HCT116 (cell line): ENCODE results near the gene RNU7-1. TPM values are rescaled to one million over a fixed set of nuclear protein-coding genes. Genes with fewer than 3 reads are reported as not detected.
A peak's percentile ranks its signal among the peaks of the same experiment; 100 is the strongest.

Experiments used
- ATAC-seq: fragments of 200-7000 bp; cut with Tn5 transposase; 2 replicates; pipeline ENCODE4 v1.9.1; 2020; ENCODE audit warnings: mild to moderate bottlenecking, moderate library complexity
- BruUV-seq: library from RNA; stranded (reverse); fragments of 400-500 nt; replicated peaks from 2 replicates; lab custom pipeline; 2021; lab: Mats Ljungman, UMichigan
- CTCF ChIA-PET: fragments of 300-600 bp; sonication (Branson Sonifier 250); formaldehyde crosslinking; loops from one replicate; lab custom pipeline; 2021; ENCODE audit warnings: antibody characterized with exemption; lab: Charles Lee
- POLR2A ChIA-PET: fragments of 300-600, 350-600 bp; sonication (Branson Sonifier 250); formaldehyde crosslinking; loops from one replicate; lab custom pipeline; 2021; ENCODE audit warnings: antibody characterized with exemption; lab: Charles Lee
- RAD21 ChIA-PET, 2 experiments: fragments of 300-600 bp; sonication (Branson Sonifier 250); formaldehyde crosslinking; loops; one replicate each; lab custom pipeline; 2023; ENCODE audit warnings: low total read pairs in 2 of 2; ENCODE audit not compliant: uncharacterized antibody in 2 of 2, unreplicated experiment in 2 of 2, low non-redundant PET in 1 of 2; lab: Charles Lee
- DNase-seq: peaks from one replicate; pipeline ENCODE4 v3.0.0-alpha.2; 2010; ENCODE audit warnings: low read depth, low spot score
- H2AFZ ChIP-seq: fragments of 200-600 bp; shearing (Covaris generic), sonication (generic); 2 replicates; pipeline ENCODE4 v1.6.1; 2017; ENCODE audit warnings: low read depth, mixed run types, mixed read lengths, antibody characterized with exemption, low read length; ENCODE audit not compliant: poor library complexity, severe bottlenecking
- H3K27ac ChIP-seq: 2 replicates; pipeline ENCODE4 v1.5.1; 2012; ENCODE audit warnings: low read depth, low read length
- H3K27me3 ChIP-seq: fragments of 200-600 bp; sonication (generic); 2 replicates; pipeline ENCODE4 v1.6.1; 2016; ENCODE audit warnings: mixed run types, low read length, mixed read lengths; ENCODE audit not compliant: insufficient read depth
- H3K36me3 ChIP-seq, 2 experiments: fragments of 200-500 bp in 1 of 2; fragments of 200-600 bp in 1 of 2; sonication (Bioruptor generic) in 1 of 2; sonication (generic) in 1 of 2; 2 replicates each; pipeline versions ENCODE4 v1.5.1 to v1.6.1; 2014 to 2016; ENCODE audit warnings: low read length in 2 of 2, inconsistent platforms in 1 of 2, mixed read lengths in 1 of 2, mixed run types in 1 of 2; ENCODE audit not compliant: insufficient read depth in 2 of 2, control insufficient read depth in 1 of 2
- H3K4me1 ChIP-seq, 2 experiments: fragments of 200-600 bp in 1 of 2; sonication (generic) in 1 of 2; 2 replicates each; pipeline versions ENCODE4 v1.5.1 to v1.6.1; 2012 to 2017; ENCODE audit warnings: low read length in 2 of 2, inconsistent platforms in 1 of 2, mild to moderate bottlenecking in 1 of 2, mixed read lengths in 1 of 2, mixed run types in 1 of 2, moderate library complexity in 1 of 2; ENCODE audit not compliant: insufficient read depth in 2 of 2, control insufficient read depth in 1 of 2
- H3K4me2 ChIP-seq: fragments of 200-600 bp; sonication (generic); 2 replicates; pipeline ENCODE4 v1.6.1; 2017; ENCODE audit warnings: mixed run types, low read length, mixed read lengths
- H3K4me3 ChIP-seq, 2 experiments: fragments of 200-600 bp in 1 of 2; sonication (generic) in 1 of 2; replicated peaks in 1 of 2; 2 replicates each; pipeline ENCODE4 v1.5.1; 2011 to 2016; ENCODE audit warnings: low read length in 2 of 2, control low read depth in 1 of 2, low read depth in 1 of 2, mild to moderate bottlenecking in 1 of 2, mixed read lengths in 1 of 2, mixed run types in 1 of 2
- H3K79me2 ChIP-seq: fragments of 200-600 bp; sonication (generic); 2 replicates; pipeline ENCODE4 v1.6.1; 2017; ENCODE audit warnings: mild to moderate bottlenecking, mixed run types, low read length, moderate library complexity, mixed read lengths; ENCODE audit not compliant: insufficient read depth
- H3K9ac ChIP-seq: fragments of 200-600 bp; sonication (generic); 2 replicates; pipeline ENCODE4 v1.6.1; 2016; ENCODE audit warnings: low read length, mixed read lengths
- H3K9me2 ChIP-seq: fragments of 200-600 bp; sonication (generic), shearing (Covaris generic); 2 replicates; pipeline ENCODE4 v1.6.1; 2017; ENCODE audit warnings: mixed run types, mild to moderate bottlenecking, moderate library complexity; ENCODE audit not compliant: insufficient read depth
- H3K9me3 ChIP-seq, 2 experiments: fragments of 200-500 bp in 1 of 2; fragments of 200-600 bp in 1 of 2; sonication (Bioruptor generic) in 1 of 2; sonication (generic) in 1 of 2; 2 replicates each; pipeline ENCODE4 v1.6.1; 2014 to 2017; ENCODE audit warnings: low read length in 2 of 2, mixed read lengths in 2 of 2, inconsistent platforms in 1 of 2, low read depth in 1 of 2, mild to moderate bottlenecking in 1 of 2, mixed run types in 1 of 2, moderate library complexity in 1 of 2; ENCODE audit not compliant: control insufficient read depth in 1 of 2, insufficient read depth in 1 of 2
- H4K20me1 ChIP-seq: fragments of 200-600 bp; sonication (generic), shearing (Covaris generic); 2 replicates; pipeline ENCODE4 v1.6.1; 2017; ENCODE audit warnings: mixed run types, mild to moderate bottlenecking, moderate library complexity; ENCODE audit not compliant: insufficient read depth
- ATF3 ChIP-seq: IDR thresholded peaks from 2 replicates; pipeline ENCODE4 v1.6.1; 2012
- CBX3 ChIP-seq: IDR thresholded peaks from 2 replicates; pipeline ENCODE4 v1.6.1; 2012; ENCODE audit warnings: low read depth
- CTCF ChIP-seq, 3 experiments: fragments of 200-600 bp in 1 of 3; sonication (generic) in 1 of 3; IDR thresholded peaks in 2 of 3; conservative IDR thresholded peaks in 1 of 3; 2 replicates each; pipeline ENCODE4 v1.5.1; 2012 to 2017; ENCODE audit warnings: low read depth in 2 of 3, low read length in 2 of 3, antibody characterized with exemption in 1 of 3, borderline replicate concordance in 1 of 3, control low read depth in 1 of 3, mild to moderate bottlenecking in 1 of 3, mixed read lengths in 1 of 3, mixed run types in 1 of 3, moderate library complexity in 1 of 3; ENCODE audit not compliant: insufficient read depth in 1 of 3
- EGR1 ChIP-seq: IDR thresholded peaks from 2 replicates; pipeline ENCODE4 v1.6.1; 2012; ENCODE audit warnings: low read depth
- ELF1 ChIP-seq: IDR thresholded peaks from 2 replicates; pipeline ENCODE4 v1.6.1; 2012; ENCODE audit warnings: low read depth, borderline replicate concordance
- EZH2phosphoT487 ChIP-seq: fragments of 200-600 bp; IDR thresholded peaks from 2 replicates; pipeline ENCODE4 v1.6.1; 2018; ENCODE audit warnings: antibody characterized with exemption, borderline replicate concordance
- FOSL1 ChIP-seq: IDR thresholded peaks from 2 replicates; pipeline ENCODE4 v1.6.1; 2012; ENCODE audit warnings: low read depth
- JUND ChIP-seq: IDR thresholded peaks from 2 replicates; pipeline ENCODE4 v1.6.1; 2012
- POLR2A ChIP-seq: IDR thresholded peaks from 2 replicates; pipeline ENCODE4 v1.7.0; 2011; ENCODE audit warnings: borderline replicate concordance; ENCODE audit not compliant: insufficient read depth, insufficient read length; ENCODE audit errors: extremely low read depth
- POLR2AphosphoS5 ChIP-seq: IDR thresholded peaks from 2 replicates; pipeline ENCODE4 v1.6.1; 2011; ENCODE audit warnings: mild to moderate bottlenecking, low read depth, low read length, moderate library complexity
- RAD21 ChIP-seq: IDR thresholded peaks from 2 replicates; pipeline ENCODE4 v1.6.1; 2012; ENCODE audit warnings: low read depth, mild to moderate bottlenecking
- REST ChIP-seq: IDR thresholded peaks from 2 replicates; pipeline ENCODE4 v1.6.1; 2012; ENCODE audit warnings: low read depth
- SIN3A ChIP-seq: IDR thresholded peaks from 2 replicates; pipeline ENCODE4 v1.6.1; 2012; ENCODE audit warnings: low read depth
- SRF ChIP-seq: IDR thresholded peaks from 2 replicates; pipeline ENCODE4 v1.6.1; 2012; ENCODE audit warnings: low read depth
- YY1 ChIP-seq: IDR thresholded peaks from 2 replicates; pipeline ENCODE4 v1.6.1; 2011; ENCODE audit warnings: low read length, low read depth, moderate library complexity, mild to moderate bottlenecking; ENCODE audit not compliant: insufficient replicate concordance; ENCODE audit errors: extremely low read depth
- ZBTB33 ChIP-seq: IDR thresholded peaks from 2 replicates; pipeline ENCODE4 v1.6.1; 2011; ENCODE audit warnings: mild to moderate bottlenecking, low read length, moderate library complexity; ENCODE audit not compliant: insufficient replicate concordance; ENCODE audit errors: extremely low read depth
- ZNF274 ChIP-seq: fragments of 200-500 bp; sonication (Bioruptor generic); IDR thresholded peaks from 2 replicates; pipeline ENCODE4 v1.6.1; 2014; ENCODE audit warnings: mild to moderate bottlenecking, low read depth, low read length, inconsistent platforms
- intact Hi-C: fragments of 100-400 bp; cut with micrococcal nuclease; formaldehyde crosslinking; loops from 2 replicates; pipeline ENCODE4 v1.10.0; 2022
- total RNA-seq: library from RNA; stranded (reverse); gene quantifications from one replicate; pipeline ENCODE4 v1.2.1, GENCODE V29; 2021; ENCODE audit not compliant: unreplicated experiment

RNU7-1 gene
- total RNA-seq, 1 experiment from 2014 or later, result not detected

GRCh38 chr12:6959805-6960592 is 16.4 kb downstream of the RNU7-1 start:
- Histone ChIP-seq H3K27me3 (no peaks in the 10 kb centered on the region), H2AFZ (no peak overlapping the region), H4K20me1 (no peaks in the 10 kb centered on the region), H3K9ac (peak overlapping the region; percentile 100), H3K9me2 (no peaks in the 10 kb centered on the region), H3K4me3 (no peak overlapping the region), H3K27ac (peak overlapping the region; percentile 97), H3K36me3 (no peaks in the 10 kb centered on the region; a peak in 1 of 4 replicates), H3K79me2 (peaks cover 21% of the 10 kb centered on the region), H3K4me2 (0 out of 2 replicates have a peak overlapping the region, but pooled peaks have one; percentile 87), H3K4me1 (peaks cover 20 to 40% of the 10 kb centered on the region in 2 experiments), H3K9me3 (no peaks in the 10 kb centered on the region)
- ATAC-seq (no peak), DNase-seq (no peak)
- ChIA-PET POLR2A (interaction anchor here (1.7 to 9.9 kb wide), 2 partner anchors 13 to 58 kb away, joined by 4 to 269 read pairs; partner anchors contain the start of genes C12orf57, LPCAT3 and RNU7-1), RAD21 (interaction anchor here in 1 of 2 experiments (4.0 kb wide), 1 partner anchor 14 kb away, joined by 22 read pairs; no protein-coding TSS in a partner anchor), CTCF (interaction anchor here (2.7 to 6.0 kb wide), 3 partner anchors 14 to 88 kb away, joined by 11 to 101 read pairs (median 18); partner anchors contain the start of genes C12orf57, RNU7-1 and SPSB2)
- BruUV-seq, result no TSS peak
- TF ChIP-seq CBX3, result no peak
- no peak for TF ChIP-seq EGR1
- TF ChIP-seq POLR2A, result no peak
- no peak for TF ChIP-seq SIN3A
- no peak for TF ChIP-seq EZH2phosphoT487
- TF ChIP-seq REST, result no peak
- no peak for TF ChIP-seq POLR2AphosphoS5
- no peak for TF ChIP-seq JUND
- TF ChIP-seq RAD21, result no peak
- no peak for TF ChIP-seq SRF
- TF ChIP-seq FOSL1, result no peak
- no peak for TF ChIP-seq ATF3
- TF ChIP-seq YY1, result no peak
- no peak for TF ChIP-seq ZNF274
- TF ChIP-seq ZBTB33, result no peak
- no peak for TF ChIP-seq ELF1
- no peak for TF ChIP-seq CTCF (IDR thresholded peaks at IDR 0.05 in 2 of 3, conservative IDR thresholded peaks at IDR 0.05 in 1 of 3; ENCODE audit: borderline replicate concordance in 1 of 3, insufficient read depth in 1 of 3, low read depth in 2 of 3, low read length in 2 of 3)
- intact Hi-C loops, result loop anchor here (5.0 kb wide), 1 partner anchor 208 kb away; the partner anchor contains the start of gene MLF2
